ENCODE data around the gene CABS1.

The CABS1 gene

DNA sequence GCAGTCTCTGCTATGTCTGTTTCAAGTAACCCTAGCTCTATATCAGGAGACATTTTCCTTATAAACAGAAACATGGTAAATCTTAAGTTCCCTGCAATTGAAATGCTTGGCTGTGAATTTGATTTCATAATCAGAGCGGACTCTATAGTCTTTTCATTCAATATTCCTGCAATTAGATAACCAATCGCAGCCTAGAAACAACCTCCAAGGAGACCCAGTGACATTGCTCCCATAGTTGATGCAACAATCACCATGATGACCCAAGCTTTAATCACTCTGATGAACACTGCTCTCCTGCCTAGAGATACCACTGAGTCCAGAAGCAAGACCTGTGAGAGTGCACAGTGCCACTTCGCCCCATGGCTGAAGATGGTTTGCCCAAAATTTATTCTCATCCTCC lies at the start of gene CABS1:
CABS1 (plus strand) TSS at position 301 of the 400 bp plus-strand sequence; CDS start at position 360, 59 bp downstream.
- DNase-seq: no peak

DNA sequence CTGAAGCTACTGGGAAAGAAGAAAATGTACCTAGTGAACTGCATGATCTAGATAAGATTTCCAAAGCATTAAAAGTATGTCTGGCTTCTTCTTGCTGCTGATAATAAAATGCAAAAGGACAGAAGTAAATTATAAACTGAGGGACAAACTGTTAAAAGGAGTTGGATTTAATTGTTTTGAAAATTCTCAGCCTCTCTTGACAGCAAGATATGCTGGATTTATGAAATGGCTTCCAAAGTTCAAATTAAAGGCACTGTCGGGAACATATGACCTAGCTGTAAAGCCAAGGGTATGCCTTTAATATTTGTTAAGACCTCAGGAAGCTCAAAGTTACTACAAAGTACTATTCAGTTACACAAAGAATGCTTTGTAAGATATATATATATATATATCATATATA lies 46.1 kb upstream of the CABS1 start:
- no peak for DNase-seq

DNA sequence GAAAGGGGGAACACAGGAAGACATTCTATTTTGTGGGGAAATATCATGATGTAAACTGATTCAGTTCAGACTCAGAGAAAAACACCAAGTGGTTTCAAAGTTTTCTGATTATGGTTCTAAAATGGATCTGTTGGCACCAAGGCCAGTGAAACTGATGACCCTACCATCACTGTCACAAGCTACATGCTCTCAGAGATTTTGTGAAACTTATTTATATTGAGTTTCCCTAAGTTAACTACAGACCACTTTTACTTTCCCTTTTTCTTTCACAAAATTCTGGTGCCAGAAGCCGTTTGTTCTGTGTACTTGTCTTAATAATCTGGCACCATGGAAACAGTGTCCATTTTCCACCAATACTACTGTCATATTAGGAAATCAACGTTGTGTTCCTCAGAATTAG lies 43.4 kb upstream of the CABS1 start:
- DNase-seq: no peak

DNA sequence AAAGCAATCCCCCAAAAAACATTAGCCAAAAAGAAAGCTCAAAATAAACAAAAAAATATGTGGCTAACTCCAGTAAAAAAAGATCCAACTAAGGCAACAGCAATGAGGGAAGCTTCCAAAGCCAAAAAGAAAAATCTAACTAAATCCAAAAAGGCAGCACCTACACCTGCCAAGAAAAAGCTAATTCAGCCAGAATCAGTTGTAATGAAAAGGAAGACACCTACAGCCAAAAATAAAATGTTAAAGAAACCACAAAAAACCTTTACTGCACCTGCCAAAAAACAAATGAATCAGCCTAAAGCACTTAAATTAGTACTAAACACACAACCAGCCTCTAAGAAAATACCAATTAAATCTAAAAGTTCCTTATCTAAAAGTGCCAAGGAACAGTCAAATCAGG lies 37.2 kb upstream of the CABS1 start:
- no peak for DNase-seq

DNA sequence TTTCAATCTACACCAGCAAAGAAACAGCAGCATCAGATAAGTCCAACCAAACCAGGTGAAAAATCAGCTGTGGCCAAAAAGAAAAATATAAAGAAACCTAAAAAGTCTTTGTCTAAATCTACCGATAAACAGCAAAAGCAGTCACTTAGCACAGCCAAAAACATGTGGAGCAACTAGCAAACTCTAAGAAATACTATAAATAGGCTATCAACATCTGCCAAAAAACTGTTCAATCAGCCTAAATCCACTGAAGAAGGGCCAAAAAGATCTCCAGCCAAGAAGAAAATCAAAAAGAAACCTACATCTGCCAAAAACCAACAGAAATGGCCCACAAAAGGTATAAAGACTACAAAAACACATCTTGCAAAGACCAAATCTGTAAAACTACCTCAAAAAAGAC lies 36.7 kb upstream of the CABS1 start:
- no peak for DNase-seq

DNA sequence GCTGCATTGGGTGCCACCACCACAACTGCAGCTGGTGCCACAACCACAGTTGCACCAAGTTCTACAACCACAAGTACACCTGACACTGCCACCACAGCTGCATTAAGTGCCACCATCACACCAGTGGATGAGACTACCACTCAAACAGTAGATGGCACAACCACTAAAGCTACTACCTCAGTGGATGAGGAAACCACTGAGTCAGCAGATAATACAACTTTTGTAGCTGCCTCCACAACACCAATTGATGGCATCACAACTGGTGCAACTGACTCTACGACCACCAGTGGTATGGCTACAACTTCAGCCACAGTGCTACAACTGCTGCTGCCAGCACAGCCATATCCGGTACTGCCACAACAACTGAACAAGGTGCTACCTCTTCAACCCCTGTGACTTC lies 35.1 kb upstream of the CABS1 start:
- DNase-seq: no peak

DNA sequence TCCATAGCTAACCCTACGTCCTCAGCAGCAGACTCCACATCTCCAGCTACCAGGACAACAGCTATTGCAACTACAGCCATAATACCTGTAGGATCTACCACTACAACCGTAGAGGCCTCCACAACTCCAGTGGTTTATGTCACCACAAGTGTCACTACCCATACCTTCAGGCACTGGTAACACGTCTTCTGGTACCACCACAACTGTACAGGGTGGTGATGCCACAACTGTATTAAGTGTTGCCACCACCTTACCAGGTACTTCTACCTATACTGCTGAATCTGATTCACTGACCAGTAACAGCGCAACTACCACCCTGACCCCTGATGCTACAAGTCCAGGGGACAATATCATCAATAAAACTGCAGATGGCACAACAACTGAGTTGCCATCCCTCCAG lies 34.6 kb upstream of the CABS1 start:
- no peak for DNase-seq

DNA sequence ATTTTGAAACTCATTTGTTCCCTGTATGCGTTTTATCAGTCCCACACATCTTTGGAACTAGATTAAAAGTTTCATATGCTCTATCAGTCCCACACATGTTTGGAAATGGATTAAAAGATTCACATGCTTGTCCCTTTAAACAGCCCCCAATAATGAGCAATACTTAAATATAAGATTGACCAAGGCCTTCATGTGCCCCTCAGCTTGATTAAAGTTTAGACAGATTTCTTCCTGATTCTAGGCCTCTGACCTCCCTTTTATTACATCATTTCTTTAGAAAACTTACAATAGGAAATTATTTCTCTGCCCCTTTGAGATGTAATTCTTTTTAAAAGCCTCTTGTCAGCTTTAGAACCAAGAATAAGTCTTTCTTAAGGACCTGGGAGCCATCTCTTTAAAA lies 31.7 kb upstream of the CABS1 start:
- DNase-seq: no peak

DNA sequence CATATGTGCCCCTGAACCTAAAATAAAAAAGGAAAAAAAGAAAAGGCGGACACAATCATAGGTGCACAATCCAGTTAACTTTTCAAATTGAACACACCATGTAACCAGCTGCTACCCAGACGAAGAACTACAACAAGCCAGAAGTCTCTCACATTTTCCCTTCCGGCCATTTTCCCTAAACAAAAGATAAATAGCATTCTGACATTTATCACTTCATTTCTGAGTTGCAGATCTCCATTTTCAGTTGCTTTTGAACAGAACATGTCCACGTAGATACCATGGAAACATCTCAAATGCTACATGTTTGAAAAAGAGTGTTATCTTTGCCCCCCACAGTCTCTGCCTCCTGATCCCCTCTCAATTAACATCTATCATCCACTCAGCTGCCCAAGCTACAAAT lies 29.2 kb upstream of the CABS1 start:
- DNase-seq: no peak

DNA sequence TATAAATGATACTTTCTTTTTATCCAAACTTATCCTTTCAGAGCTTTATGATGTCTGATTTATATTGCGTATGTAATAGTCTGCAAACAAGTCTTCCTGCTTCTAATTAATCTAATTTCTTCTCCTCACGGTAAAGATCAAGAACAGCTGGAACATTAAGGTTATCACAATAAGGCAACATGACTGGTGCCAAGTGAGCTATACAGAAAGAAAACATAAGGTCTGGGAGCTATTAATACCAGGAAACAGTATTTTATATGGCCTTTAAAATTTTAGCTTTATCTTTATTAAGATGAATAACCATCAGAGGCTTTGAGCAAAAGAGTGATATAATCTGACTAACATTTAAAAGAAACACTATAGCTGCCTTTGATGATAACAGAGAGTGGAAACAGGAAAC lies 28.7 kb upstream of the CABS1 start:
- DNase-seq: no peak

DNA sequence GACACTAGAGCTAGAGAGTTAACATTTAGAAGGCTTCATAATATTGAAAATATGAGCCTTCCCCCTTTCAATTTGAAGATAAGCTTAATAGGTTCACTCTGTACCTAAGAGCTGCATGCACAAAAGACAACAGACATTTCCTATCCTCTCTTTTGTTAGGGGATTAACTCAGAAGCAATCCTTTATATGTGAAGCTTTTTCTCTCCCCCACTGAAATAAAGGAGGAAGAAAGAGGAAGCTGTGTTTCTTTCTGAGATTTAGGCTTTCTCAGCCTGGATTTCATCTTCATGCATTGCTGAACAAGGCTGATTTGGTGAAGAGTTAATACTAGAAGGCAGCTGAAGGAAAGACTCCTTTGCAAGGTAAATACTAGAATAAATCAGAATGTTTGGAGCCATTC lies 21.0 kb upstream of the CABS1 start:
- DNase-seq: no peak

DNA sequence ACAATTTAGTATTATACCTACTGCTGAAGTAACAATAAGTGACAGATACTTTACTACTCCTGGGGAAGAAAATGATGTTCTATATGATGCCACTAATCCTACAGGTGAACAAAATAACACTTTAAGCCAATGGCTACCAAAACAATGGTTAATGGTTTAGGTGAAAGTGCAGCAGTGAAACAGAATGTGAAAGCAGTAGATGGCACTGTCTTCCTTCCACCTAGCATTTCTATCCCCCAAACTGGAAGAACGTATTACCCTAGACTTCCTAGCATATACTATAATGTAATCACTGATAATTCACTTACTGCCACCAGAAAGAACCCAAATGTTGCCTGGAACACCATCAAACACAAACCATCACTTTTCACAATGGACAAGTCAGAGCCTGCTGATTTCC lies 18.9 kb upstream of the CABS1 start:
- no peak for DNase-seq

DNA sequence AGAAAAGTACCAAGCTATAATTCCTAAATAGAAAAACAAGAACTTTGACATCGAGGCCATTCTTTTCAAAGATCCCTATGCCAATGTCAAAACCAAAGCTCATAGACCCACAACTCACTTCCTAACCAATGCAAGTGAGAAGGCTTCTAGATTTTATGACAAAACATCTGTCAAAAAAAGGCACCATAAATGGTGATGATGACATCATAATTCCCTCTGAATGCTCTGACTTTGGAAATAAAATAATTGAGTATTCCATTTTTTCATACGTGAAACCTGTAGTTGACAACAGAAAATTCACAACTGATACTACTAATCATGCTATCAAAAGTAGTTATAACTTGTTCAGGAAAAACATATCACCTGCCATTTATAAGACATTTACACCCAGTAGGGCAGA lies 8.7 kb upstream of the CABS1 start:
- DNase-seq: no peak

DNA sequence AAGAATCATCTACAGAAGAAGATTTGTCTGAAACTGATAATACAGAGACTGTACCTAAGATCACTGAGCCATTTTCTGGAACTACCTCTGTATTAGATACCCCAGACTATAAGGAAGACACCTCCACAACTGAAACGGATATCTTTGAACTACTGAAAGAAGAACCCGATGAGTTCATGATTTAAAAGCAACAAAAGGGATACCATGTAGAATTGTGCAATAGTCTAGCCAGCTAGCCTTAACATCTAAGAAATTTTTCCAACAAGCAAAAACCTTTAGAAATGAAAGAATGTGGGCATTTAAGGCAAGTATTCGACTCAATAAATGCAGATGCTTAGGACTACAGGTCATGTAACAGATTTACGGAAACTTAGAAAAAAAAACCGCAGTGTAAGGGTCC lies 1.3 kb downstream of the CABS1 start:
- no peak for DNase-seq

DNA sequence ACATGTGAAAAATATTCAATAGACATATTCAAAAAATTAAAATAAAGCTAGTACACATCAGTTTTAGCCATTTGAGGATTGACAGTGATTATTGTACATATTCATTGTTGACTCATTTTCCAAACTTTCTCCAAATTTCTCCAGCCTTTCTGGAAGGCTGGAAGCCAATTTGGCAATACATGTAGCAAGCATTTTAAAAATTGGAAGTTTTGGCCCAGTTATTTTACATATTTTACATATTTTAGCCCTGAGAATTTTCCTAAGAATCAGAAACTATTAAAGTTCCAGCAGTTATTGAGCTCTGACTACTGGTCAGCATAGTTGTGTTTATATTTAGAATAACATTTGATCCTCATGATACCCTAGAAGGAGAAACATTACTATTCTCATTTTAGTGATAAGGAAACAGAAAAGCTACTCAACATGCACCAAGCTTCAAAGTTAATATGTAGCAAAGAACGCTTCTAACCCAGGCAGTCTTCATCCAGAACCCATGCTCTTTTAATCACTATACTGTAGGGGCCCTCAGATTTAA lies 3.2 kb downstream of the CABS1 start:
- no peak for DNase-seq

DNA sequence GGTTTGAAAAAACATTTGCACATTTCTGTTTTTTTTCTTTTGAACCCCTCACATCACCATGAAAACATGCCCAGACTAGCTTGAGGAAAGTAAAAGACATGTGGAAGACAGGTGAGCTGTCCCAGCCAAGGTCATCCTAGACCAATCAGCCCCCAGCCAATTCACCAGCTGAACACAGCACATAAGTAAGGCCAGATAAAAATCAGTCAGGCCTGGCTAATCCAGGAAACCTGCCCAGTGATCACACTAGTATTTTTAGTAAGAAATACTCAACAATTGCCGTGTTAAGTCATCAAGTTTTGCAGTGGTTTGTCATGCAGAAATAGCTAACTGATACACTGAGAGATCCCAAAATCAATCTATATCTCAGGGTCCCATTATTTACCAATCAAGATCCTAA lies 21.4 kb downstream of the CABS1 start:
- DNase-seq: no peak

DNA sequence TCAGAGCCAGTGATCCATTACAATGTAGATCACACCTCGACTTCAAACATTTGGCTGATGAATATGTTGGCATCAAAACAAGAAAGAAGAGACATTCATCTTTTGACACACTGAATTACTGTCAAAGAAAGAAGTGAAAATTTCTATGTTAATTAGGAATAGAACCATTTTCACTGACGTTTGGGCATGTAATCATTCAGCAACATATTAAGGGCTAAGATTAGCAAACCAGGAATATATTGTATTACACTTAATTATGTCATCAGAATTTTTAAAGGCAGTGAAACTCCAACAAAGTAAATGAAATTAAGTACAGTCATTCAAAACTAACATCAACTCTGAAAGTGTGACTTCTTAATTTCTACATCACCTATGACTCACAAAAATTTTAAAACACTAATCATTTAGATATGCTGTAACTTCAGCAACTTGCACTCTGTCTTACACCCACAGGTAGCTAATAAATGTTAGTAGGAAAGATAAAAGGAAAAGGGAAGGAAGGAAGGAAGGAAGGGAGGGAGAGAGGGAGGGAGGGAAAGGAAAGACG lies 24.4 kb downstream of the CABS1 start:
- DNase-seq: no peak

DNA sequence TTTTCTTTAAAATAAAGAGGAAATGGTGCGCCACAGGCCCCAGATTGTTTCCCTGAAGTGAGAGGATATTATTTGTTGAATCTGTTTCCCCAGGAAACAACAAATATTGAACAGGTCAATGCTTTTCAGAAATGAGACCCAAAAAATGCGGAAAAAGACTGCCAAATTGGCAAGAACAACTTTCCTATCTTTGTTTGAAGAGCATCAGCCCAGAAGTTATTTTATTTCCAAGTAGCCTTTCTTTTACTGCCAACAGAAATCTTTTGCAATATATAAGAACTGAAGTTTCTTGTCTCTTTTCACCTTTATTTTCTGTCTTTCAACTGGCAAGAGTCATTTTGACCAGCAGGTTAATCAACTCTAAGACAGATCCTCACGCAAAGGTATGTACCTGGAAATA lies 25.7 kb downstream of the CABS1 start, which contains the start of gene SMR3A:
SMR3A (plus strand) TSS at position 301 of the 400 bp plus-strand sequence. CDS start 1,356 bp downstream, outside the sequence.
- DNase-seq: no peak

DNA sequence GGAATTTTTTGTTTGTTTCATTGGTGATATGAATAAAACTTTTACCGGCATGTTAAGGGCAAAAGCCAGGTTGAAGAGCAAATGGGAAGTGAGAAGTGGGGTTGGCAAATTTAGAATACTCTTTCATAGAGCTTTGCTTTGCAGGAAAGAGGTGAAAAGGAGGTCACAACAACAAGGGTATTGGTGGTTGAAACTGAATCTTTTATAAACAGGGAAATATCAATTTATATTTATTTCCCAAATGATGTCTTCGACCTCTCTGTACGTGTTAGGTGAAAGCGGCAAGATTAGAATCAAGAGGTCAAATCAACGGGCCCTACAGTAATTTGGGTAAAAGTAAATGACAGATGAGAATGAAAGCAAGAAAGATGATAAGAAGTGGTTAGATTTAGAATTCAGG lies 29.2 kb downstream of the CABS1 start:
- no peak for DNase-seq

DNA sequence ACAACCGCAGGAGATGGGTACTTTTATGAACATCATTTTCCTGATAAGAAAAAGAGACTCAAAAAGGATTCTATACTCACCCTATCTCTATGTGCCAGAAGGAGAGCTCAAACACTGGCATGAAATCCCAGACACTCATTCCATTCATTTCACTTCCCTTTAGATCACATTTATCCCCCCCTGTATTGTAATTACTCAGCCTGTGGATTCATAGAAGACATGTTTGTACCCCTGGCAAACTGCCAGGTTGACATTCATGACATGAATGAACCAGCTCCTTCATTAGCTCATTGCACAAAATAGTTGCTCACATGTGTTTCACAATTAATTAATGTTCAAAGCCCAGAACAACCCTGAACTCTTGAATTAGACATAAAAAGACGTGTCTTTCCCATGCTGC lies 30.7 kb downstream of the CABS1 start:
- DNase-seq: no peak

DNA sequence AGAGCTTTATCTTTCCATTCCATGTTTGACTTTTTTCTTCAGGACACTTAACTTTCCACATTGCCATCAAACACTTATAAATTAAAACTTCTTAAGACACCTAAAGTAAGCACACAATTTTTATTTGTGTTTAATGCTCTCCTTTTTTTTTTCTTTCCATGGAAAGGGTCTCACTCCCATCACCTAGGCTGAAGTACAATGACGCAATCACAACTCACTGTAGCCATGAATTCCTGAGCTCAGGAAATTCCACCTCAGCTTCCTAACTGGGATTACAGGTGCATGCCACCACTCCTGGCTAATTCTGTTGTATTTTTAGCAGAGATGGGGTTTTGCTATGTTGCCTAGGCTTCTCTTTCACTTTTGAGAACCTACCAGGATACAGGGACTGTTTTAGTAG lies 33.0 kb downstream of the CABS1 start:
- no peak for DNase-seq

DNA sequence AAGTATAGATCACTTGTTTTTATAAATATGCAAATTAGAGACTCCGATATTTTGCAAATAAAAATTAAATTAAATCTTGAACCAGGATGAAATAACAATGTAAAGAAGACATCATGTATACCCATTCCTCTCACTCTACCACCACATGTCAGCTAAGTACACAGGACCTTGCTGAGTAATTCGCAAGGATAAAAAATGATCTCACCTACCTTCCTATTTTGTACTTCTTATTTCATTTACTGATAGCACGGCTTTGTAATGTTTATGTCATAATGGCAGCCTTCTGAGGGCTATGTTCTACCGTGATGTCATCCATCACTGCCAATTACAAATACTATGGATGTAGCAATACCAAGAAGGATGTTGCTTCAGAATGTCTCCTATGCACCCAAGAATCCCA lies 37.2 kb downstream of the CABS1 start:
- DNase-seq: no peak

DNA sequence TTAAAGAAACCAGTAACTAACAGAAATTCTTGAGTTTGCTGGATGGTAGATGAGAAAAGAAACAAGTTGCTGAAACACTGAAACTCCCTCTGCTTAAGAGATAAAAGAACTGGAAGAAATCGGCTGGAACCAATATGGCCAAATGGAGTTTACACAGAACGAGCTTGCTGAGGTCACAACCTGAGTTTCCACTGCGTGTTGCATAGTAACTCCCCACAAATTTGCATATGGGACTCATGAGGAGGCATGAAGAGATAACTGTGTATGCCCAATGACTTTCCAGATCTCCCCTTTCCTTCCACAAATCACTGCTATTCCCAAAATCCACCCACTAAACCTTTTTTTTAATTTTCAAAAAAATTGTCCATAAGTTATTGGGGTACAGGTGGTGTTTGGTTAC lies 38.0 kb downstream of the CABS1 start:
- no peak for DNase-seq

DNA sequence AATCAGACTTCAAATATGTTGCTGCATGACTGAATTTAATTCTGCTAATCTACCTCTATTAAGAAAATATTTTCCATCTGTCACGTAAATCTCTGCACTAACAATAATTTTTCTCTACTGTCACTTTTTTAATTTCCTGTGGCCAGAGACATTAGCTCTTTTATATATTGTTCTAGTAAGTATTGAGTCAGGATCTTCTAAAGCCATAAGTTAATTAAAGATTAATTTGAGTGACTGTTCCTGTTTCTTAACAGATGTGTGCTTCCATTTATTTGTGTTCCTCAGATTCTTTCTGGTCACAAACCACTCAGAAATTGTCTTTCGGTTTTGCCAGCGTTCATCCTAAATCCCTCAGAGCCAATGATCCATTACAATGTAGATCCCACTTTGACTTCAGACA lies 45.8 kb downstream of the CABS1 start:
- DNase-seq: no peak

DNA sequence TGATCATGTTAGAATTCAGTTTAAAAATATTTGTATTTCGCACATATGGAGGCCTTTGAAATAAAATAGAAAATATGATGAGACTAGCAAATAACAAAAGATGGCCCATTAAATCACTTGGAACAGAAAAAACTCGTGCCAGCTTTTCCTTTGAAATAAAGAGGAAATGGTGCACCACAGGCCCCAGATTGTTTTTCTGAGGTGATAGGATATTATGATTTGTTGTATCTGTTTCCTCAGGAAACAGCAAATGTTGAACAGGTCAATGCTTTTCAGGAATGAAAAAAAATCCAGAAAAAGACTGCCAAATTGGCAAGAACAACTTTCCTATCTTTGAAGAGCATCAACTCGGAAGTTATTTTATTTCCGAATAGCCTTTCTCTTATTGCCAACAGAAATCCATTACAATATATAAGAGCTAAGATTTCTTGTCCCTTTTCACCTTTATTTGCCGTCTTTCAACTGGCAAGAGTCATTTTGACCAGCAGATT lies 48.0 kb downstream of the CABS1 start, which contains the start of gene SMR3B:
SMR3B (plus strand) TSS at position 441 of the 491 bp plus-strand sequence. CDS start 1,380 bp downstream, outside the sequence.
- DNase-seq: no peak

All from cerebellar nuclear complex (tissue), 1 donor.